Inflammatory macrophage treated with lipopolysaccharide for 4 hours (primary cell): ENCODE results near the gene NKTR.

Experiments used
- DNase-seq: peaks from one replicate; pipeline ENCODE4 v3.0.0-alpha.2; 2020

Gene NKTR

GRCh38 chr3:42683875-42684598 lies 83.6 kb downstream of the NKTR start:
- DNase-seq: peak; percentile 94

- no peak for DNase-seq
Observed at GRCh38 chr3:42684632-42685362, 84.3 kb downstream of the NKTR start.

- no peak for DNase-seq
Observed at GRCh38 chr3:42685363-42685881, 84.9 kb downstream of the NKTR start, which contains the start of gene KLHL40. Gene KLHL40 (plus strand): TSS chr3:42685537. CDS start chr3:42685619, 82 bp downstream.

- DNase-seq: no peak
Observed at GRCh38 chr3:42685891-42686820, 85.7 kb downstream of the NKTR start.

GRCh38 chr3:42686832-42687650 lies 86.6 kb downstream of the NKTR start:
- DNase-seq: no peak

- no peak for DNase-seq
Observed at GRCh38 chr3:42688016-42688415, 87.5 kb downstream of the NKTR start.

- DNase-seq: no peak
Observed at GRCh38 chr3:42688487-42689420, 88.3 kb downstream of the NKTR start.

- DNase-seq: no peak
Observed at GRCh38 chr3:42689421-42690014, 89.0 kb downstream of the NKTR start.

GRCh38 chr3:42690191-42690590 lies 89.7 kb downstream of the NKTR start:
- DNase-seq: no peak

GRCh38 chr3:42690766-42691680 lies 90.5 kb downstream of the NKTR start:
- no peak for DNase-seq

- no peak for DNase-seq
Observed at GRCh38 chr3:42691816-42692666, 91.6 kb downstream of the NKTR start.

- DNase-seq: no peak
Observed at GRCh38 chr3:42692667-42693529, 92.4 kb downstream of the NKTR start.

GRCh38 chr3:42693530-42693930 lies 93.0 kb downstream of the NKTR start:
- no peak for DNase-seq

- DNase-seq: no peak
Observed at GRCh38 chr3:42694366-42694765, 93.9 kb downstream of the NKTR start.

- no peak for DNase-seq
Observed at GRCh38 chr3:42696356-42697288, 96.1 kb downstream of the NKTR start.
